Erythroblast (primary cell): Measurements from ENCODE around the gene UBC.

Experiments
- DNase-seq, 2 experiments: peaks; one replicate each; lab custom pipeline; 2025; lab: John Stamatoyannopoulos, UW
- GATA1 ChIP-seq: IDR thresholded peaks from 2 replicates; pipeline ENCODE4 v1.6.1; 2011; ENCODE audit warnings: low read depth, mild to moderate bottlenecking, control low read depth, low read length, moderate library complexity
- POLR2A ChIP-seq: IDR thresholded peaks from 2 replicates; pipeline ENCODE4 v1.6.1; 2011; ENCODE audit warnings: mild to moderate bottlenecking, low read length

The UBC gene

GRCh38 chr12:124863416-124864325 lies 50.8 kb downstream of the UBC start, which contains the start of gene SCARB1:
TSS of gene SCARB1 (minus strand) at chr12:124863864. CDS start at chr12:124863720, 144 bp downstream.
- TF ChIP-seq GATA1 (no peak), POLR2A (peak; percentile 64)
- peak; percentile 88 to 92 for DNase-seq

- DNase-seq = peak; percentile 42 to 45
Measured at GRCh38 chr12:124862768-124863415, 51.6 kb downstream of the UBC start.

GRCh38 chr12:124861898-124862676 lies 52.4 kb downstream of the UBC start:
- peak in 1 of 2 experiments; percentile 31 for DNase-seq
- no peak for TF ChIP-seq POLR2A
- no peak for TF ChIP-seq GATA1

More at GRCh38 chr12:124862768-124863415, 51.6 kb downstream of the UBC start:
- TF ChIP-seq POLR2A = peak; percentile 15
- TF ChIP-seq GATA1 = no peak
